Lower leg skin (tissue), 4 donors: ENCODE measurements around the gene EP400. TPM values are rescaled to one million over a fixed set of nuclear protein-coding genes. Genes with fewer than 3 reads are reported as not detected.

ENCODE experiments used
- DNase-seq, 2 donors: peaks; one replicate each; pipeline ENCODE4 v3.0.0-alpha.2; 2019; ENCODE audit warnings: low spot score in 2 of 2
- H3K4me3 ChIP-seq: fragments of 200-600 bp; sonication (generic); 2 replicates; pipeline ENCODE4 v1.5.1; 2017; ENCODE audit warnings: mild to moderate bottlenecking, low read depth; ENCODE audit not compliant: poor library complexity, severe bottlenecking
- CTCF ChIP-seq, 3 donors: fragments of 450-650 bp; IDR thresholded peaks; one replicate each; pipeline ENCODE4 v1.5.1; 2016; ENCODE audit warnings: antibody characterized with exemption in 3 of 3, mild to moderate bottlenecking in 3 of 3, moderate library complexity in 2 of 3
- POLR2A ChIP-seq, 2 donors: fragments of 450-650 bp; IDR thresholded peaks; one replicate each; pipeline ENCODE4 v1.6.1; 2016 to 2017; ENCODE audit warnings: antibody characterized with exemption in 2 of 2, mild to moderate bottlenecking in 1 of 2, moderate library complexity in 1 of 2
- WGBS, 2 donors: methylation state at CpG; one replicate each; pipeline ENCODE4 v1.1.5; 2018; 5-methylcytosine and 5-hydroxymethylcytosine counted together
- intact Hi-C: fragments of 100-400 bp; cut with DNase I; formaldehyde crosslinking; loops from one replicate; pipeline ENCODE4 v1.15.0; 2023; ENCODE audit warnings: low total_unique reads
- total RNA-seq, 4 donors: library from RNA; depleted of rRNA; stranded (reverse); fragments of >200 nt; gene quantifications; one replicate each; pipeline ENCODE4 v1.1.0, GENCODE V29; 2016

Gene EP400
- 10 to 100 TPM; 22.0 to 45.8 (median 24.6) TPM for total RNA-seq

- no peak for TF ChIP-seq CTCF (IDR thresholded peaks at IDR 0.05)
- TF ChIP-seq POLR2A (IDR thresholded peaks at IDR 0.05), result no peak
- peak within 1 kb of the TSS; percentile 81 for H3K4me3 ChIP-seq
- 3 to 6% methylated on average over 32 to 45 of the region's 97 CpGs for WGBS, 2 donors
- peak; percentile 93 to 99 for DNase-seq
- intact Hi-C loops, result no loop called here
These were observed at the start of gene EP400 for GRCh38 chr12:131949431-131950181. TSS of gene EP400 (plus strand) at chr12:131949942. CDS start at chr12:131960620, 10,678 bp downstream.

GRCh38 chr12:131900397-131900796 lies 49.3 kb upstream of the EP400 start:
- intact Hi-C loops, result no loop called here
- no peak overlapping the region for H3K4me3 ChIP-seq
- no peak for DNase-seq
- WGBS, 2 donors, result 56 to 93% methylated on average over 5 of the region's 6 CpGs
- TF ChIP-seq CTCF (IDR thresholded peaks at IDR 0.05) (no peak), POLR2A (IDR thresholded peaks at IDR 0.05) (no peak)

GRCh38 chr12:131901431-131902331 lies 48.1 kb upstream of the EP400 start:
- DNase-seq, result no peak
- intact Hi-C loops, result no loop called here
- 60 to 68% methylated on average over 17 to 28 of the region's 30 CpGs for WGBS, 2 donors
- no peak overlapping the region for H3K4me3 ChIP-seq
- TF ChIP-seq CTCF (IDR thresholded peaks at IDR 0.05), result no peak
- no peak for TF ChIP-seq POLR2A (IDR thresholded peaks at IDR 0.05)

- peak in 1 of 2 donors; percentile 86 for DNase-seq
- WGBS, 2 donors, result 61 to 65% methylated on average over 18 to 21 of the region's 25 CpGs
- TF ChIP-seq CTCF (IDR thresholded peaks at IDR 0.05), result no peak
- TF ChIP-seq POLR2A (IDR thresholded peaks at IDR 0.05), result no peak
- intact Hi-C loops, result no loop called here
- no peak overlapping the region for H3K4me3 ChIP-seq
These were observed 47.2 kb upstream of the EP400 start for GRCh38 chr12:131902332-131903241.
